ENCODE results near the gene GLP2R. TPM values are rescaled to one million over a fixed set of nuclear protein-coding genes. Genes with fewer than 3 reads are reported as not detected.

GLP2R gene
- total RNA-seq, 2 experiments from 2014 or later: not detected

GRCh38 chr17:9904277-9905077 is 78.8 kb downstream of the GLP2R start:
- no peak overlapping the region for H3K27ac Mint-ChIP-seq
- DNase-seq: no peak
- H3K9me3 Mint-ChIP-seq: no peaks in the 10 kb centered on the region
- no peak for ATAC-seq
- intact Hi-C loops (cut with micrococcal nuclease): loop anchor here (10.0 kb wide), 1 partner anchor 60 kb away; no protein-coding TSS in a partner anchor
- no peak overlapping the region for H3K4me3 Mint-ChIP-seq
- ChIA-PET POLR2A (no interaction called here), CTCF (interaction anchor here (1.5 kb wide), 1 partner anchor 16 kb away, joined by 3 read pairs; no protein-coding TSS in a partner anchor)
- H3K4me1 Mint-ChIP-seq (ENCODE audit: low read depth): no peaks in the 10 kb centered on the region
- peaks cover 6% of the 10 kb centered on the region for H3K27me3 Mint-ChIP-seq
- no peak for TF ChIP-seq CTCF (IDR thresholded peaks at IDR 0.05)
- no peaks in the 10 kb centered on the region for H3K36me3 Mint-ChIP-seq (ENCODE audit: low read depth)

DNA sequence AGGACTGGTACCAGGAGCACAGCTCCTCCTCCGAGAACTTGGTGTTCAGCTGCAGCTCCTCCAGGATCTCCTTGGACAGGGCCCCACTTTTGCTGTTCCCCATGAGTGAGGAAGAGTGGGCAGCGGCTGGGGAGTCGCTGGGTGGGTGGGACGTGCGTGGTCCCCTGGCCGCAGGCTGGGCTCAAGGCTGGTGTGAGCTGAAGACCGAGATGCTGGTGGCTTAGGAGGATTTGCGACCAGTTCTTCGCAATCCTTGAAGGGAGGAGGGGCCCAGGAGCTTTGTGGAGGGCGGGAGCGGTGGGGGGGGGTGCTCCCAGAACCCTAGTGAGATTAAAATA is 79.3 kb downstream of the GLP2R start, which contains the start of gene RCVRN:
RCVRN (minus strand) TSS at position 194 of the 338 bp plus-strand sequence; CDS start at position 103, 91 bp downstream.
- no peaks in the 10 kb centered on the region for H3K4me1 Mint-ChIP-seq (ENCODE audit: low read depth)
- DNase-seq (no peak), ATAC-seq (no peak)
- H3K9me3 Mint-ChIP-seq: no peaks in the 10 kb centered on the region
- no peak within 1 kb of the TSS for H3K4me3 Mint-ChIP-seq
- no peak within 1 kb of the TSS for H3K27ac Mint-ChIP-seq
- H3K36me3 Mint-ChIP-seq (ENCODE audit: low read depth): no peaks in the 10 kb centered on the region
- POLR2A ChIA-PET: no interaction called here
- intact Hi-C loops (cut with micrococcal nuclease): loop anchor here (10.0 kb wide), 1 partner anchor 60 kb away; no protein-coding TSS in a partner anchor
- H3K27me3 Mint-ChIP-seq: peaks cover 6% of the 10 kb centered on the region
- CTCF ChIA-PET: interaction anchor here (1.5 kb wide), 1 partner anchor 16 kb away, joined by 3 read pairs; no protein-coding TSS in a partner anchor
- TF ChIP-seq CTCF (IDR thresholded peaks at IDR 0.05): no peak

- peaks cover 6% of the 10 kb centered on the region for H3K27me3 Mint-ChIP-seq
- ChIA-PET CTCF (interaction anchor here (1.5 kb wide), 1 partner anchor 15 kb away, joined by 3 read pairs; no protein-coding TSS in a partner anchor), POLR2A (no interaction called here)
- TF ChIP-seq CTCF (IDR thresholded peaks at IDR 0.05): peak; percentile 65
- H3K4me3 Mint-ChIP-seq: no peak overlapping the region
- no peaks in the 10 kb centered on the region for H3K4me1 Mint-ChIP-seq (ENCODE audit: low read depth)
- intact Hi-C loops (cut with micrococcal nuclease): loop anchor here (10.0 kb wide), 1 partner anchor 61 kb away; no protein-coding TSS in a partner anchor
- no peaks in the 10 kb centered on the region for H3K9me3 Mint-ChIP-seq
- no peaks in the 10 kb centered on the region for H3K36me3 Mint-ChIP-seq (ENCODE audit: low read depth)
- ATAC-seq (peak; percentile 70), DNase-seq (peak; percentile 55)
- H3K27ac Mint-ChIP-seq: no peak overlapping the region
Measured at GRCh38 chr17:9905902-9906301, 80.2 kb downstream of the GLP2R start.

DNA sequence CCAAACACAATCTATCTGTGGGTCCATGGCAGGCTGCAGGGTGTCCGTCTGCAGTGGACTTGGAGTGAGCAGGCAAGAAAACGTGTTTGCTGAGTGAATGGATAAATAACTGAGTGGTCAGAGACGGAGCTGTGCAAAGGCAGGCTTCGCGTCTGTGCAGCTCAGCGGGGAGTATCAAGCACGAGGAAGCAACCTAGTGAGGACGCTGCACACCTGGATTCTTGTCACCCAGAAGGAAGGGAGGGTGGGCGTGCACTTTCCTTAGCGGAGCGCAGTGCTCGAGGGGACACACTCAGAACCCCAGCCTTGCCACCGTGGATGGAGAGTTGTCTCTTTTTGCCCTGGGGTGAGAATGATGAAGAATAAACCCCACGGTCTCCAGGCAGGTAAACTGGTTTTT is 80.9 kb downstream of the GLP2R start:
- no peak for DNase-seq
- no peak overlapping the region for H3K4me3 Mint-ChIP-seq
- ChIA-PET POLR2A (no interaction called here), CTCF (interaction anchor here (0.7 kb wide), 1 partner anchor 20 kb away, joined by 3 read pairs; no protein-coding TSS in a partner anchor)
- peaks cover 3% of the 10 kb centered on the region for H3K27me3 Mint-ChIP-seq
- H3K36me3 Mint-ChIP-seq (ENCODE audit: low read depth): no peaks in the 10 kb centered on the region
- intact Hi-C loops (cut with micrococcal nuclease): loop anchor here (10.0 kb wide), 1 partner anchor 62 kb away; no protein-coding TSS in a partner anchor
- no peaks in the 10 kb centered on the region for H3K4me1 Mint-ChIP-seq (ENCODE audit: low read depth)
- ATAC-seq: no peak
- H3K9me3 Mint-ChIP-seq: no peaks in the 10 kb centered on the region
- no peak for TF ChIP-seq CTCF (IDR thresholded peaks at IDR 0.05)
- no peak overlapping the region for H3K27ac Mint-ChIP-seq

DNA sequence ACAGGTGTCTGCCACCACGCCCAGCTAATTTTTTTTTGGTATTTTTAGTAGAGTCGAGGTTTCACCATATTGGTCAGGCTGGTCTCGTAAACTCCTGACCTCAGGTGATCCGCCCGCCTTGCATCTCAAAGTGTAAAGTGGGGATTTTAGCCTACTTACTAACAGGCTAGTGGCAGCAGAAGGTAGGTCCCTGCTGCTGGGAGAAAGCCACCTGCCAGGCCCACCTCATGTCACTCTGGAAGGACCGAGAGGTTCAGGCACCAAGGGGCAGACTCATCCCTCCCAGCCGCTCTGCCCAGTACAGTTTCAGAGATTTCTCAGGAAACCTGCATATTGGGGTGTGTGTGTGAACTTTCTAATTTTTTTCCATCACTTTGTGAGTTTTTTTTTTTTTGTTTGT is 81.4 kb downstream of the GLP2R start:
- ATAC-seq: no peak
- intact Hi-C loops (cut with micrococcal nuclease): loop anchor here (10.0 kb wide), 1 partner anchor 62 kb away; no protein-coding TSS in a partner anchor
- Mint-ChIP-seq H3K4me3 (no peak overlapping the region), H3K27ac (no peak overlapping the region), H3K9me3 (no peaks in the 10 kb centered on the region), H3K4me1 (ENCODE audit: low read depth) (no peaks in the 10 kb centered on the region), H3K36me3 (ENCODE audit: low read depth) (no peaks in the 10 kb centered on the region), H3K27me3 (peaks cover 3% of the 10 kb centered on the region)
- DNase-seq: no peak
- CTCF ChIA-PET: interaction anchor here (0.7 kb wide), 1 partner anchor 20 kb away, joined by 3 read pairs; no protein-coding TSS in a partner anchor
- POLR2A ChIA-PET: no interaction called here
- no peak for TF ChIP-seq CTCF (IDR thresholded peaks at IDR 0.05)

Measured in activated CD8-positive, alpha-beta T cell treated with anti-CD3 and anti-CD28 coated beads for 36 hours (primary cell).